MCF 10A (cell line): ENCODE results near the gene PADI1. TPM values are rescaled to one million over a fixed set of nuclear protein-coding genes. Genes with fewer than 3 reads are reported as not detected.

Experiments
- BruUV-seq: library from RNA; stranded (reverse); fragments of 400-500 nt; replicated peaks from 2 replicates; lab custom pipeline; 2021; lab: Mats Ljungman, UMichigan
- CTCF ChIA-PET: fragments of 300-600 bp; sonication (Branson Sonifier 250); formaldehyde crosslinking; extraction: SDS; loops from one replicate; lab custom pipeline; 2021; ENCODE audit warnings: antibody characterized with exemption, inconsistent platforms; lab: Yijun Ruan, JAX
- POLR2A ChIA-PET: fragments of 300-600, 350-650 bp; sonication (Branson Sonifier 250); formaldehyde crosslinking; extraction: SDS; loops from one replicate; lab custom pipeline; 2020; ENCODE audit warnings: antibody characterized with exemption, inconsistent platforms; lab: Yijun Ruan, JAX
- DNase-seq: peaks from one replicate; pipeline ENCODE4 v3.0.0-alpha.2; 2018; ENCODE audit not compliant: unreplicated experiment
- H3K27ac Mint-ChIP-seq: one replicate; pipeline ENCODE4 v1.8.0; 2022; ENCODE audit warnings: mild to moderate bottlenecking, low read depth, mixed read lengths; ENCODE audit not compliant: unreplicated experiment
- H3K27me3 Mint-ChIP-seq: one replicate; pipeline ENCODE4 v1.8.0; 2022; ENCODE audit warnings: mixed read lengths; ENCODE audit not compliant: insufficient read depth, unreplicated experiment
- H3K36me3 Mint-ChIP-seq: one replicate; pipeline ENCODE4 v1.8.0; 2022; ENCODE audit warnings: mild to moderate bottlenecking, moderate library complexity, mixed read lengths; ENCODE audit not compliant: insufficient read depth, unreplicated experiment
- H3K4me1 Mint-ChIP-seq: one replicate; pipeline ENCODE4 v1.8.0; 2022; ENCODE audit warnings: mixed read lengths; ENCODE audit not compliant: insufficient read depth, unreplicated experiment
- H3K4me3 Mint-ChIP-seq: one replicate; pipeline ENCODE4 v1.8.0; 2022; ENCODE audit warnings: mild to moderate bottlenecking, moderate library complexity, mixed read lengths; ENCODE audit not compliant: unreplicated experiment
- H3K9me3 Mint-ChIP-seq: one replicate; pipeline ENCODE4 v1.8.0; 2022; ENCODE audit warnings: mixed read lengths; ENCODE audit not compliant: unreplicated experiment
- CTCF ChIP-seq: fragments of 200-600 bp; IDR thresholded peaks from one replicate; pipeline ENCODE4 v1.8.0; 2022; ENCODE audit warnings: antibody characterized with exemption, mild to moderate bottlenecking; ENCODE audit not compliant: unreplicated experiment
- intact Hi-C: fragments of 100-400 bp; cut with micrococcal nuclease; formaldehyde crosslinking; loops from 2 replicates; pipeline ENCODE4 v1.14.1; 2022
- total RNA-seq: library from RNA; stranded (reverse); gene quantifications from 2 replicates; pipeline ENCODE4 v1.2.3, GENCODE V29; 2022

PADI1 gene
- total RNA-seq, 1 experiment from 2014 or later = 0.58 TPM

- Mint-ChIP-seq H3K27me3 (no peaks in the 10 kb centered on the region), H3K4me1 (peaks cover 4% of the 10 kb centered on the region), H3K27ac (no peak overlapping the region), H3K4me3 (no peak overlapping the region), H3K9me3 (no peaks in the 10 kb centered on the region), H3K36me3 (peaks cover 7% of the 10 kb centered on the region)
- ChIA-PET CTCF (interaction anchor here (1.2 kb wide), 1 partner anchor 30 kb away, joined by 4 read pairs; no protein-coding TSS in a partner anchor), POLR2A (no interaction called here)
- intact Hi-C loops = no loop called here
- TF ChIP-seq CTCF = no peak
- DNase-seq = no peak
- BruUV-seq = no TSS peak
Measured at GRCh38 chr1:17280894-17281293, 76.0 kb downstream of the PADI1 start.

GRCh38 chr1:17281775-17282181, 76.8 kb downstream of the PADI1 start:
- DNase-seq = no peak
- peaks cover under 1% of the 10 kb centered on the region for H3K4me1 Mint-ChIP-seq
- BruUV-seq = no TSS peak
- no peaks in the 10 kb centered on the region for H3K9me3 Mint-ChIP-seq
- no peaks in the 10 kb centered on the region for H3K27me3 Mint-ChIP-seq
- TF ChIP-seq CTCF = no peak
- H3K27ac Mint-ChIP-seq = no peak overlapping the region
- intact Hi-C loops = no loop called here
- ChIA-PET POLR2A (no interaction called here), CTCF (interaction anchor here (0.7 to 1.2 kb wide), 2 partner anchors 31 to 39 kb away, joined by 3 to 4 read pairs; no protein-coding TSS in a partner anchor)
- H3K4me3 Mint-ChIP-seq = no peak overlapping the region
- H3K36me3 Mint-ChIP-seq = peaks cover 12% of the 10 kb centered on the region

GRCh38 chr1:17282836-17283235, 77.9 kb downstream of the PADI1 start:
- intact Hi-C loops = no loop called here
- H3K9me3 Mint-ChIP-seq = no peaks in the 10 kb centered on the region
- no peak for TF ChIP-seq CTCF
- no peak overlapping the region for H3K27ac Mint-ChIP-seq
- no peak overlapping the region for H3K4me3 Mint-ChIP-seq
- ChIA-PET CTCF (no interaction called here), POLR2A (no interaction called here)
- peaks cover 12% of the 10 kb centered on the region for H3K36me3 Mint-ChIP-seq
- no peak for DNase-seq
- H3K27me3 Mint-ChIP-seq = no peaks in the 10 kb centered on the region
- no TSS peak for BruUV-seq
- peaks cover 8% of the 10 kb centered on the region for H3K4me1 Mint-ChIP-seq

GRCh38 chr1:17286646-17287045, 81.7 kb downstream of the PADI1 start:
- H3K27me3 Mint-ChIP-seq = no peaks in the 10 kb centered on the region
- no peak overlapping the region for H3K27ac Mint-ChIP-seq
- peaks cover 14% of the 10 kb centered on the region for H3K4me1 Mint-ChIP-seq
- TF ChIP-seq CTCF = no peak
- no peak overlapping the region for H3K4me3 Mint-ChIP-seq
- POLR2A ChIA-PET = interaction anchor here (1.3 to 2.0 kb wide), 3 partner anchors 8 to 12 kb away, joined by 6 to 13 read pairs (median 13); no protein-coding TSS in a partner anchor
- intact Hi-C loops = no loop called here
- CTCF ChIA-PET = interaction anchor here (0.7 to 1.7 kb wide), 3 partner anchors 10 to 54 kb away, joined by 3 to 6 read pairs (median 4); no protein-coding TSS in a partner anchor
- H3K36me3 Mint-ChIP-seq = peaks cover 5% of the 10 kb centered on the region
- no TSS peak for BruUV-seq
- H3K9me3 Mint-ChIP-seq = no peaks in the 10 kb centered on the region
- DNase-seq = no peak
